HEK293 (cell line): ENCODE results near the gene RMND1.

Source experiments
- CTCF ChIA-PET: fragments of 350-600 bp; formaldehyde crosslinking; extraction: SDS; loops from one replicate; lab custom pipeline; 2021; ENCODE audit warnings: antibody characterized with exemption; lab: Yijun Ruan, JAX
- POLR2A ChIA-PET: fragments of 300-600 bp; formaldehyde crosslinking; extraction: SDS; loops from one replicate; lab custom pipeline; 2020; ENCODE audit warnings: antibody characterized with exemption, inconsistent platforms; lab: Yijun Ruan, JAX
- H3K27ac ChIP-seq: fragments of 200-500 bp; sonication (Bioruptor generic); 2 replicates; pipeline ENCODE4 v1.5.1; 2014; ENCODE audit warnings: low read depth, low read length, control low read depth, inconsistent platforms; ENCODE audit errors: extremely low read depth
- H3K36me3 ChIP-seq, 2 experiments: fragments of 200-500 bp in 1 of 2; sonication (Bioruptor generic) in 1 of 2; 1 replicate in 1 of 2; 2 replicates in 1 of 2; pipeline ENCODE4 v1.5.1; 2014 to 2017; ENCODE audit warnings: inconsistent platforms in 2 of 2, low read length in 2 of 2; ENCODE audit not compliant: control insufficient read depth in 2 of 2, insufficient read depth in 1 of 2
- H3K4me1 ChIP-seq: fragments of 200-500 bp; sonication (Bioruptor generic); 2 replicates; pipeline ENCODE4 v1.5.1; 2014; ENCODE audit warnings: mild to moderate bottlenecking, low read length, inconsistent platforms; ENCODE audit not compliant: control insufficient read depth, insufficient read depth
- H3K4me3 ChIP-seq: 2 replicates; pipeline ENCODE4 v1.5.1; 2011; ENCODE audit warnings: low read depth, mild to moderate bottlenecking, control low read depth, low read length, moderate library complexity
- H3K9me3 ChIP-seq: fragments of 200-500 bp; sonication (Bioruptor generic); 2 replicates; pipeline ENCODE4 v1.5.1; 2014; ENCODE audit warnings: low read depth, low read length, inconsistent platforms; ENCODE audit not compliant: control insufficient read depth, insufficient read depth
- BCL11A ChIP-seq: fragments of 450-650 bp; formaldehyde crosslinking; IDR thresholded peaks from 2 replicates; pipeline ENCODE4 v1.5.1; 2016; ENCODE audit warnings: low read depth, missing biosample characterization, missing genetic modification characterization
- HIC1 ChIP-seq: fragments of 450-650 bp; formaldehyde crosslinking; IDR thresholded peaks from 2 replicates; pipeline ENCODE4 v1.5.1; 2016; ENCODE audit warnings: missing biosample characterization, missing genetic modification characterization
- OSR2 ChIP-seq: fragments of 450-650 bp; formaldehyde crosslinking; IDR thresholded peaks from 2 replicates; pipeline ENCODE4 v1.5.1; 2016; ENCODE audit warnings: missing biosample characterization, missing genetic modification characterization
- SCRT1 ChIP-seq: fragments of 450-650 bp; formaldehyde crosslinking; IDR thresholded peaks from 2 replicates; pipeline ENCODE4 v1.5.1; 2016; ENCODE audit warnings: missing biosample characterization, missing genetic modification characterization, borderline replicate concordance
- SCRT2 ChIP-seq: fragments of 450-650 bp; formaldehyde crosslinking; IDR thresholded peaks from 2 replicates; pipeline ENCODE4 v1.5.1; 2016; ENCODE audit warnings: missing biosample characterization, missing genetic modification characterization
- SP7 ChIP-seq: fragments of 450-650 bp; formaldehyde crosslinking; IDR thresholded peaks from 2 replicates; pipeline ENCODE4 v1.5.1; 2016; ENCODE audit warnings: missing biosample characterization, missing genetic modification characterization
- ZIC2 ChIP-seq: fragments of 450-650 bp; formaldehyde crosslinking; IDR thresholded peaks from 2 replicates; pipeline ENCODE4 v1.5.1; 2016; ENCODE audit warnings: missing biosample characterization, missing genetic modification characterization
- ZNF155 ChIP-seq: fragments of 450-650 bp; formaldehyde crosslinking; IDR thresholded peaks from 2 replicates; pipeline ENCODE4 v1.5.1; 2016; ENCODE audit warnings: missing biosample characterization, missing genetic modification characterization
- ZNF398 ChIP-seq: fragments of 450-650 bp; formaldehyde crosslinking; IDR thresholded peaks from 2 replicates; pipeline ENCODE4 v1.5.1; 2017; ENCODE audit warnings: missing biosample characterization, missing genetic modification characterization
- ZNF404 ChIP-seq: fragments of 450-650 bp; formaldehyde crosslinking; IDR thresholded peaks from 2 replicates; pipeline ENCODE4 v1.5.1; 2017; ENCODE audit warnings: missing biosample characterization, missing genetic modification characterization
- ZNF513 ChIP-seq: fragments of 450-650 bp; IDR thresholded peaks from 2 replicates; pipeline ENCODE4 v1.5.1; 2018; ENCODE audit warnings: missing biosample characterization, missing genetic modification characterization
- ZNF837 ChIP-seq: fragments of 450-650 bp; formaldehyde crosslinking; IDR thresholded peaks from 2 replicates; pipeline ENCODE4 v1.5.1; 2016; ENCODE audit warnings: missing biosample characterization, missing genetic modification characterization
- ZSCAN30 ChIP-seq: fragments of 450-650 bp; IDR thresholded peaks from 2 replicates; pipeline ENCODE4 v1.5.1; 2018; ENCODE audit warnings: missing biosample characterization, mild to moderate bottlenecking, missing genetic modification characterization, moderate library complexity
- ZSCAN4 ChIP-seq: fragments of 450-650 bp; formaldehyde crosslinking; IDR thresholded peaks from 2 replicates; pipeline ENCODE4 v1.5.1; 2017; ENCODE audit warnings: missing biosample characterization, missing genetic modification characterization

RMND1 gene

GRCh38 chr6:151374036-151374683, 77.8 kb downstream of the RMND1 start (continued):
- TF ChIP-seq ZSCAN4 (tag by site-specific recombination), result no peak
- no peak for TF ChIP-seq BCL11A (tag by site-specific recombination)
- TF ChIP-seq ZNF513 (tag by site-specific recombination), result no peak
- no peak for TF ChIP-seq OSR2 (tag by site-specific recombination)
- TF ChIP-seq ZIC2 (tag by site-specific recombination), result peak; percentile 76
- no peak for TF ChIP-seq ZNF404 (tag by site-specific recombination)

GRCh38 chr6:151372164-151372563, 79.8 kb downstream of the RMND1 start:
- no peak overlapping the region for H3K27ac ChIP-seq
- H3K4me1 ChIP-seq, result peaks cover 7% of the 10 kb centered on the region
- ChIA-PET CTCF (no interaction called here), POLR2A (no interaction called here)
- no peak overlapping the region for H3K4me3 ChIP-seq
- no peak for TF ChIP-seq ZNF837 (tag by site-specific recombination)
- no peak for TF ChIP-seq HIC1
- no peak for TF ChIP-seq SP7
- TF ChIP-seq ZSCAN30, result no peak
- no peak for TF ChIP-seq ZNF155 (tag by site-specific recombination)
- peaks cover 9 to 29% of the 10 kb centered on the region in 2 experiments for H3K36me3 ChIP-seq
- no peaks in the 10 kb centered on the region for H3K9me3 ChIP-seq

GRCh38 chr6:151370509-151371078, 81.3 kb downstream of the RMND1 start:
- Histone ChIP-seq H3K4me3 (no peak overlapping the region), H3K9me3 (no peaks in the 10 kb centered on the region), H3K4me1 (peaks cover 7% of the 10 kb centered on the region)
- ChIA-PET CTCF (interaction anchor here (0.6 to 1.2 kb wide), 7 partner anchors 12 to 641 kb away, joined by 3 to 6 read pairs (median 3); no protein-coding TSS in a partner anchor), POLR2A (interaction anchor here (1.2 kb wide), 1 partner anchor 19 kb away, joined by 3 read pairs; no protein-coding TSS in a partner anchor)
- TF ChIP-seq SCRT2 (tag by site-specific recombination) (peak; percentile 97), ZNF398 (tag by site-specific recombination) (no peak), SCRT1 (peak; percentile 83; the same call in 1 of the 2 replicates)
- TF ChIP-seq, all 188 proteins: peak for 2
- Histone ChIP-seq H3K36me3 (peaks cover 9 to 41% of the 10 kb centered on the region in 2 experiments), H3K27ac (no peak overlapping the region)
